Natural killer cell (primary cell): Measurements from ENCODE around the gene OSBPL1A. TPM values are rescaled to one million over a fixed set of nuclear protein-coding genes. Genes with fewer than 3 reads are reported as not detected.

Experiments used
- ATAC-seq, 3 donors: fragments of 150-1000 bp in 2 of 3; fragments of 200-7000 bp in 1 of 3; cut with Tn5 transposase; 1 replicate in 1 of 3; 2 replicates in 2 of 3; pipeline ENCODE4 v1.10.0; 2021; ENCODE audit warnings: mild to moderate bottlenecking in 2 of 3, moderate library complexity in 2 of 3
- DNase-seq, 2 donors: peaks; one replicate each; pipeline versions ENCODE4 v3.0.0 to v3.0.0-alpha.2; 2013 to 2021; ENCODE audit warnings: mixed read lengths in 1 of 2
- H3K27ac ChIP-seq: one replicate; pipeline ENCODE4 v1.5.1; 2013; ENCODE audit warnings: mild to moderate bottlenecking, low read length
- H3K27me3 ChIP-seq: one replicate; pipeline ENCODE4 v1.6.1; 2013; ENCODE audit warnings: low read length; ENCODE audit not compliant: control insufficient read depth, insufficient read depth
- H3K36me3 ChIP-seq: one replicate; pipeline ENCODE4 v1.6.1; 2013; ENCODE audit warnings: low read length; ENCODE audit not compliant: control insufficient read depth, insufficient read depth
- H3K4me1 ChIP-seq: one replicate; pipeline ENCODE4 v1.6.1; 2013; ENCODE audit warnings: low read length; ENCODE audit not compliant: control insufficient read depth, insufficient read depth
- H3K4me3 ChIP-seq: one replicate; pipeline ENCODE4 v1.5.1; 2013; ENCODE audit warnings: low read length
- H3K9me3 ChIP-seq: one replicate; pipeline ENCODE4 v1.6.1; 2013; ENCODE audit warnings: low read length; ENCODE audit not compliant: control insufficient read depth, insufficient read depth
- H3K27ac Mint-ChIP-seq, 2 donors: one replicate each; pipeline ENCODE4 v1.8.0; 2022; ENCODE audit warnings: mild to moderate bottlenecking in 2 of 2, mixed read lengths in 2 of 2, moderate library complexity in 1 of 2
- H3K27me3 Mint-ChIP-seq, 2 donors: one replicate each; pipeline ENCODE4 v1.8.0; 2022; ENCODE audit warnings: low read depth in 2 of 2, mixed read lengths in 2 of 2
- H3K36me3 Mint-ChIP-seq: one replicate; pipeline ENCODE4 v1.8.0; 2022; ENCODE audit warnings: mixed read lengths
- H3K4me1 Mint-ChIP-seq, 2 donors: one replicate each; pipeline ENCODE4 v1.8.0; 2022; ENCODE audit warnings: mixed read lengths in 2 of 2
- H3K4me3 Mint-ChIP-seq: one replicate; pipeline ENCODE4 v1.8.0; 2022; ENCODE audit warnings: mild to moderate bottlenecking, moderate library complexity, mixed read lengths
- H3K9me3 Mint-ChIP-seq, 2 donors: one replicate each; pipeline ENCODE4 v1.8.0; 2022; ENCODE audit warnings: mixed read lengths in 2 of 2
- CTCF ChIP-seq: fragments of 200-600 bp; IDR thresholded peaks from one replicate; pipeline ENCODE4 v1.8.0; 2022; ENCODE audit warnings: antibody characterized with exemption
- WGBS: methylation state at CpG from one replicate; pipeline ENCODE4 v1.1.7; 2013; ENCODE audit warnings: missing lambda C conversion rate; ENCODE audit not compliant: insufficient coverage; 5-methylcytosine and 5-hydroxymethylcytosine counted together
- intact Hi-C: fragments of 100-400 bp; cut with micrococcal nuclease; formaldehyde crosslinking; loops from one replicate; pipeline ENCODE4 v1.14.2; 2022
- total RNA-seq, 4 donors: library from RNA; stranded (reverse); fragments of 120-200 nt in 1 of 4; gene quantifications; one replicate each; pipeline versions ENCODE4 v1.2.3 to v1.2.4, GENCODE V29; 2013 to 2022

OSBPL1A gene
- total RNA-seq, 3 donors from 2014 or later (not counting 1 experiment from before 2014, with no cell fraction given): 1.2 to 32.5 (median 1.5) TPM

GRCh38 chr18:24118750-24119577, 278.7 kb downstream of the OSBPL1A start:
- Histone ChIP-seq H3K9me3 (no peaks in the 10 kb centered on the region), H3K36me3 (peaks cover 52% of the 10 kb centered on the region), H3K27me3 (no peaks in the 10 kb centered on the region), H3K4me1 (peaks cover 8% of the 10 kb centered on the region), H3K27ac (no peak overlapping the region), H3K4me3 (no peak overlapping the region)
- no peaks in the 10 kb centered on the region for H3K9me3 Mint-ChIP-seq
- peaks cover 27 to 29% of the 10 kb centered on the region in 2 donors for H3K4me1 Mint-ChIP-seq
- H3K36me3 Mint-ChIP-seq: no peaks in the 10 kb centered on the region
- H3K4me3 Mint-ChIP-seq: no peak overlapping the region
- no peak overlapping the region for H3K27ac Mint-ChIP-seq
- no peaks in the 10 kb centered on the region for H3K27me3 Mint-ChIP-seq
- intact Hi-C loops: loop anchor here (1.0 to 10.0 kb wide), 5 partner anchors 104 to 622 kb away; partner anchors contain the start of gene TTC39C
- TF ChIP-seq CTCF: peak; percentile 95
- ATAC-seq (peak; percentile 90 to 91 (median 90)), DNase-seq (peak; percentile 66 to 94)
- WGBS: 59% methylated on average over 5 of the region's 8 CpGs

GRCh38 chr18:24115628-24116027, 282.0 kb downstream of the OSBPL1A start:
- H3K27ac ChIP-seq: no peak overlapping the region
- H3K27me3 Mint-ChIP-seq: no peaks in the 10 kb centered on the region
- DNase-seq: no peak
- H3K36me3 Mint-ChIP-seq: no peaks in the 10 kb centered on the region
- 0% methylated on average over 1 of the region's 2 CpGs for WGBS
- H3K27ac Mint-ChIP-seq: peak overlapping the region; percentile 64 to 74
- no peaks in the 10 kb centered on the region for H3K9me3 ChIP-seq
- H3K27me3 ChIP-seq: no peaks in the 10 kb centered on the region
- H3K4me1 ChIP-seq: peaks cover 8% of the 10 kb centered on the region
- no peak overlapping the region for H3K4me3 Mint-ChIP-seq
- peaks cover 35% of the 10 kb centered on the region for H3K36me3 ChIP-seq
- intact Hi-C loops: loop anchor here (5.0 to 10.0 kb wide), 3 partner anchors 101 to 618 kb away; partner anchors contain the start of gene TTC39C
- ATAC-seq: no peak
- peaks cover 40% of the 10 kb centered on the region in 2 donors for H3K4me1 Mint-ChIP-seq
- TF ChIP-seq CTCF: no peak
- no peaks in the 10 kb centered on the region for H3K9me3 Mint-ChIP-seq
- H3K4me3 ChIP-seq: no peak overlapping the region

- no peak overlapping the region for H3K4me3 Mint-ChIP-seq
- H3K27me3 ChIP-seq: no peaks in the 10 kb centered on the region
- intact Hi-C loops: loop anchor here (5.0 to 10.0 kb wide), 3 partner anchors 100 to 618 kb away; partner anchors contain the start of gene TTC39C
Measured at GRCh38 chr18:24114924-24115549, 282.6 kb downstream of the OSBPL1A start.

More at GRCh38 chr18:24114924-24115549, 282.6 kb downstream of the OSBPL1A start:
- 65% methylated on average over 4 of the region's 4 CpGs for WGBS
- H3K36me3 Mint-ChIP-seq: no peaks in the 10 kb centered on the region
- peak overlapping the region; percentile 64 to 74 for H3K27ac Mint-ChIP-seq
- no peaks in the 10 kb centered on the region for H3K9me3 Mint-ChIP-seq
- DNase-seq (peak in 1 of 2 donors; percentile 23), ATAC-seq (peak in 1 of 3 donors; percentile 68)
- TF ChIP-seq CTCF: no peak
- Histone ChIP-seq H3K36me3 (peaks cover 30% of the 10 kb centered on the region), H3K9me3 (no peaks in the 10 kb centered on the region), H3K4me3 (no peak overlapping the region), H3K4me1 (peaks cover 8% of the 10 kb centered on the region), H3K27ac (no peak overlapping the region)
- H3K4me1 Mint-ChIP-seq: peaks cover 40% of the 10 kb centered on the region in 2 donors
- no peaks in the 10 kb centered on the region for H3K27me3 Mint-ChIP-seq
